Sigmoid colon (tissue), 4 donors: ENCODE measurements around the gene SRGAP1.

Experiments
- CTCF ChIP-seq, 4 experiments: fragments of 450-650 bp in 3 of 4; fragments of 200-600 bp in 1 of 4; IDR thresholded peaks; one replicate each; pipeline ENCODE4 v1.5.1; 2016 to 2019; ENCODE audit warnings: antibody characterized with exemption in 4 of 4, mild to moderate bottlenecking in 3 of 4, moderate library complexity in 2 of 4
- EP300 ChIP-seq, 4 donors: sonication (generic); formaldehyde crosslinking; IDR thresholded peaks; one replicate each; pipeline ENCODE4 v1.6.1; 2017; ENCODE audit warnings: antibody characterized with exemption in 4 of 4
- POLR2A ChIP-seq, 2 donors: fragments of 450-650 bp; IDR thresholded peaks; one replicate each; pipeline ENCODE4 v1.6.1; 2016; ENCODE audit warnings: antibody characterized with exemption in 2 of 2, mild to moderate bottlenecking in 2 of 2, moderate library complexity in 2 of 2

GRCh38 chr12:64145226-64145625, 300.7 kb downstream of the SRGAP1 start:
- TF ChIP-seq POLR2A (IDR thresholded peaks at IDR 0.05) (no peak), CTCF (IDR thresholded peaks at IDR 0.05) (no peak), EP300 (IDR thresholded peaks at IDR 0.05) (no peak)
